Stimulated activated CD4-positive, alpha-beta T cell treated with anti-CD3 and anti-CD28 coated beads, Interleukin-4, amount 100 ng/mL, for 48 hours (primary cell): ENCODE measurements around the gene CENPB.
A peak's percentile ranks its signal among the peaks of the same experiment; 100 is the strongest.

Source experiments
- DNase-seq, 2 donors: peaks; one replicate each; pipeline ENCODE4 v3.0.0-alpha.2; 2020; ENCODE audit warnings: low read depth in 2 of 2

Gene CENPB

GRCh38 chr20:3749087-3749688, 37.4 kb downstream of the CENPB start:
- no peak for DNase-seq

- no peak for DNase-seq
These were observed 38.5 kb downstream of the CENPB start for GRCh38 chr20:3748073-3748472.

GRCh38 chr20:3747471-3747870, 39.1 kb downstream of the CENPB start:
- no peak for DNase-seq

- DNase-seq: no peak
These were observed 40.8 kb downstream of the CENPB start for GRCh38 chr20:3745686-3746173.

- peak; percentile 71 to 72 for DNase-seq
These were observed 41.5 kb downstream of the CENPB start for GRCh38 chr20:3744806-3745685.

- no peak for DNase-seq
These were observed 42.5 kb downstream of the CENPB start for GRCh38 chr20:3744037-3744436.

- no peak for DNase-seq
These were observed 43.3 kb downstream of the CENPB start for GRCh38 chr20:3743251-3743650.

GRCh38 chr20:3741836-3742458, 44.6 kb downstream of the CENPB start:
- DNase-seq: no peak

- no peak for DNase-seq
These were observed 45.8 kb downstream of the CENPB start for GRCh38 chr20:3740615-3741301.

GRCh38 chr20:3739926-3740451, 46.6 kb downstream of the CENPB start:
- DNase-seq: no peak

- no peak for DNase-seq
These were observed 47.2 kb downstream of the CENPB start for GRCh38 chr20:3739054-3739925.

GRCh38 chr20:3738111-3739053, 48.2 kb downstream of the CENPB start:
- no peak for DNase-seq

- DNase-seq: no peak
These were observed 50.8 kb downstream of the CENPB start for GRCh38 chr20:3735768-3736167.

GRCh38 chr20:3734111-3734843, 52.3 kb downstream of the CENPB start:
- no peak for DNase-seq
